HG03060 (cell line): ENCODE results near the gene CCDC171.
A peak's percentile ranks its signal among the peaks of the same experiment; 100 is the strongest.
"Not testable (repeated sequence)": the region's sequence is repeated elsewhere in the genome, so short reads cannot be mapped to it uniquely, and the experiment has no call there.

Experiments used
- ATAC-seq: cut with Tn5 transposase; IDR thresholded peaks from one replicate; pipeline ENCODE4 v1.9.1; 2021; ENCODE audit warnings: low read depth, moderate number of reproducible peaks; ENCODE audit not compliant: unreplicated experiment

The CCDC171 gene

GRCh38 chr9:15670246-15670645 lies 117.4 kb downstream of the CCDC171 start:
- ATAC-seq: peak; percentile 43

- ATAC-seq: peak; percentile 83
Observed at GRCh38 chr9:15670894-15671293, 118.1 kb downstream of the CCDC171 start.

GRCh38 chr9:15693701-15694100 lies 140.9 kb downstream of the CCDC171 start:
- no peak for ATAC-seq

- ATAC-seq: no peak
Observed at GRCh38 chr9:15696979-15697378, 144.1 kb downstream of the CCDC171 start.

GRCh38 chr9:15697446-15697851 lies 144.6 kb downstream of the CCDC171 start:
- ATAC-seq: no peak

- ATAC-seq: not testable (repeated sequence)
Observed at GRCh38 chr9:15699876-15700559, 147.2 kb downstream of the CCDC171 start.

- ATAC-seq: no peak
Observed at GRCh38 chr9:15707000-15707399, 154.2 kb downstream of the CCDC171 start.

- ATAC-seq: no peak
Observed at GRCh38 chr9:15711531-15711930, 158.7 kb downstream of the CCDC171 start.

- ATAC-seq: no peak
Observed at GRCh38 chr9:15711931-15712330, 159.1 kb downstream of the CCDC171 start.

- no peak for ATAC-seq
Observed at GRCh38 chr9:15714746-15715145, 161.9 kb downstream of the CCDC171 start.

- ATAC-seq: no peak
Observed at GRCh38 chr9:15717290-15717967, 164.6 kb downstream of the CCDC171 start.

GRCh38 chr9:15718423-15718822 lies 165.6 kb downstream of the CCDC171 start:
- ATAC-seq: no peak

GRCh38 chr9:15720861-15721260 lies 168.0 kb downstream of the CCDC171 start:
- ATAC-seq: no peak

GRCh38 chr9:15722888-15723287 lies 170.0 kb downstream of the CCDC171 start:
- no peak for ATAC-seq

- no peak for ATAC-seq
Observed at GRCh38 chr9:15724016-15724415, 171.2 kb downstream of the CCDC171 start.

- no peak for ATAC-seq
Observed at GRCh38 chr9:15724612-15725011, 171.8 kb downstream of the CCDC171 start.

GRCh38 chr9:15725953-15726352 lies 173.1 kb downstream of the CCDC171 start:
- ATAC-seq: no peak

GRCh38 chr9:15729507-15729906 lies 176.7 kb downstream of the CCDC171 start:
- ATAC-seq: no peak

- ATAC-seq: no peak
Observed at GRCh38 chr9:15735083-15735857, 182.4 kb downstream of the CCDC171 start.

- ATAC-seq: no peak
Observed at GRCh38 chr9:15736569-15736968, 183.7 kb downstream of the CCDC171 start.

GRCh38 chr9:15738011-15738410 lies 185.2 kb downstream of the CCDC171 start:
- ATAC-seq: no peak
